Small intestine (tissue), 7 donors: ENCODE data around the gene IL17REL. TPM values are rescaled to one million over a fixed set of nuclear protein-coding genes. Genes with fewer than 3 reads are reported as not detected.

ENCODE experiments used
- DNase-seq, 2 donors: peaks; one replicate each; pipeline versions ENCODE4 v3.0.0 to v3.0.0-alpha.2; 2013
- FAIRE-seq: peaks from 2 replicates; lab custom pipeline; 2012; peaks lifted over from hg19 to GRCh38; lab: Jason Lieb, UNC
- H3K27ac ChIP-seq, 3 donors: one replicate each; pipeline ENCODE4 v1.5.1; 2013; ENCODE audit warnings: low read length in 2 of 3, mild to moderate bottlenecking in 2 of 3, control low read depth in 1 of 3, inconsistent platforms in 1 of 3, low read depth in 1 of 3, moderate library complexity in 1 of 3
- H3K27me3 ChIP-seq, 3 donors: one replicate each; pipeline ENCODE4 v1.6.1; 2013; ENCODE audit warnings: low read length in 3 of 3, inconsistent platforms in 1 of 3; ENCODE audit not compliant: control insufficient read depth in 3 of 3, insufficient read depth in 3 of 3
- H3K36me3 ChIP-seq, 3 donors: one replicate each; pipeline ENCODE4 v1.6.1; 2013; ENCODE audit warnings: low read length in 3 of 3, inconsistent platforms in 1 of 3, low read depth in 1 of 3, mild to moderate bottlenecking in 1 of 3, moderate library complexity in 1 of 3; ENCODE audit not compliant: control insufficient read depth in 3 of 3, insufficient read depth in 2 of 3
- H3K4me1 ChIP-seq, 3 donors: one replicate each; pipeline ENCODE4 v1.6.1; 2013; ENCODE audit warnings: low read length in 2 of 3, inconsistent platforms in 1 of 3, low read depth in 1 of 3, mild to moderate bottlenecking in 1 of 3, moderate library complexity in 1 of 3; ENCODE audit not compliant: control insufficient read depth in 3 of 3, insufficient read depth in 2 of 3
- H3K4me3 ChIP-seq, 3 donors: one replicate each; pipeline ENCODE4 v1.5.1; 2013; ENCODE audit warnings: low read length in 3 of 3, control low read depth in 1 of 3, inconsistent platforms in 1 of 3, low read depth in 1 of 3, mild to moderate bottlenecking in 1 of 3, moderate library complexity in 1 of 3
- H3K9me3 ChIP-seq, 2 donors: one replicate each; pipeline ENCODE4 v1.6.1; 2013; ENCODE audit warnings: low read depth in 1 of 2, low read length in 1 of 2; ENCODE audit not compliant: control insufficient read depth in 2 of 2, insufficient read depth in 1 of 2
- WGBS, 3 donors: extraction: QIAGEN DNeasy Blood & Tissue Kit; methylation state at CpG; one replicate each; pipeline ENCODE4 v1.1.7; 2013; 5-methylcytosine and 5-hydroxymethylcytosine counted together
- polyA plus RNA-seq, 4 donors: library from polyadenylated mRNA; stranded (reverse) in 3 of 4; unstranded in 1 of 4; fragments of 200-250 nt in 3 of 4; fragments of 120-200 nt in 1 of 4; gene quantifications; one replicate each; pipeline versions ENCODE4 v1.2.1 to v1.2.3, GENCODE V29; 2013
- donor health status: healthy with polysubstance abuse.
- donor health status: control.
- donor health status: control.
- donor health status: Bipolar disorder and iron deficiency.
- donor health status: healthy.

The IL17REL gene
- polyA plus RNA-seq, 4 donors, result 0.27 to 0.65 (median 0.49) TPM; not detected in 1

GRCh38 chr22:50040717-50041116 is 28.2 kb upstream of the IL17REL start:
- DNase-seq (no peak), FAIRE-seq (no peak)
- Histone ChIP-seq H3K27ac (no peak overlapping the region), H3K36me3 (no peaks in the 10 kb centered on the region), H3K9me3 (peaks cover 0 to 5% of the 10 kb centered on the region in 2 donors), H3K27me3 (peaks cover 0 to 4% (median 1%) of the 10 kb centered on the region in 3 donors), H3K4me3 (no peak overlapping the region), H3K4me1 (no peaks in the 10 kb centered on the region)
- WGBS, 3 donors, result 65 to 86% (median 71%) methylated on average over 7 of the region's 7 CpGs

GRCh38 chr22:50039669-50040443 is 27.3 kb upstream of the IL17REL start:
- no peak overlapping the region for H3K4me3 ChIP-seq
- H3K27ac ChIP-seq, result no peak overlapping the region
- FAIRE-seq (no peak), DNase-seq (no peak)
- no peaks in the 10 kb centered on the region for H3K4me1 ChIP-seq
- H3K27me3 ChIP-seq, result peaks cover 0 to 2% (median 2%) of the 10 kb centered on the region in 3 donors
- 90 to 94% (median 92%) methylated on average over 29 of the region's 29 CpGs for WGBS, 3 donors
- H3K9me3 ChIP-seq, result peaks cover 0 to 5% of the 10 kb centered on the region in 2 donors
- H3K36me3 ChIP-seq, result no peaks in the 10 kb centered on the region

- Histone ChIP-seq H3K27me3 (peaks cover 0 to 2% (median 0%) of the 10 kb centered on the region in 3 donors), H3K4me1 (no peaks in the 10 kb centered on the region), H3K4me3 (no peak overlapping the region), H3K9me3 (peaks cover 0 to 5% of the 10 kb centered on the region in 2 donors), H3K27ac (no peak overlapping the region), H3K36me3 (no peaks in the 10 kb centered on the region)
- 78 to 84% (median 80%) methylated on average over 23 of the region's 23 CpGs for WGBS, 3 donors
- no peak for DNase-seq
- no peak for FAIRE-seq
These were observed 23.6 kb upstream of the IL17REL start for GRCh38 chr22:50035976-50036724.

- Histone ChIP-seq H3K36me3 (no peaks in the 10 kb centered on the region), H3K4me1 (no peaks in the 10 kb centered on the region), H3K27me3 (peaks cover 0 to 2% (median 0%) of the 10 kb centered on the region in 3 donors), H3K27ac (no peak overlapping the region), H3K9me3 (peaks cover 0 to 5% of the 10 kb centered on the region in 2 donors), H3K4me3 (no peak overlapping the region)
- no peak for FAIRE-seq
- 59 to 78% (median 65%) methylated on average over 23 to 24 of the region's 24 CpGs for WGBS, 3 donors
- no peak for DNase-seq
These were observed 22.7 kb upstream of the IL17REL start for GRCh38 chr22:50035131-50035881.

- Histone ChIP-seq H3K27me3 (peaks cover 0 to 6% (median 0%) of the 10 kb centered on the region in 3 donors), H3K36me3 (no peaks in the 10 kb centered on the region), H3K27ac (no peak overlapping the region), H3K4me3 (no peak overlapping the region), H3K4me1 (no peaks in the 10 kb centered on the region), H3K9me3 (peaks cover 0 to 5% of the 10 kb centered on the region in 2 donors)
- DNase-seq (no peak), FAIRE-seq (no peak)
- 72 to 81% (median 78%) methylated on average over 43 of the region's 43 CpGs for WGBS, 3 donors
These were observed 21.8 kb upstream of the IL17REL start for GRCh38 chr22:50034126-50035081.

GRCh38 chr22:50032941-50033601 is 20.5 kb upstream of the IL17REL start:
- no peak overlapping the region for H3K27ac ChIP-seq
- H3K4me3 ChIP-seq, result no peak overlapping the region
- FAIRE-seq (no peak), DNase-seq (no peak)
- H3K36me3 ChIP-seq, result no peaks in the 10 kb centered on the region
- peaks cover 0 to 6% (median 0%) of the 10 kb centered on the region in 3 donors for H3K27me3 ChIP-seq
- no peaks in the 10 kb centered on the region for H3K4me1 ChIP-seq
- WGBS, 3 donors, result 83 to 90% (median 86%) methylated on average over 20 to 23 of the region's 23 CpGs
- H3K9me3 ChIP-seq, result no peaks in the 10 kb centered on the region

- DNase-seq (no peak), FAIRE-seq (no peak)
- Histone ChIP-seq H3K4me1 (no peaks in the 10 kb centered on the region), H3K4me3 (no peak overlapping the region), H3K27ac (no peak overlapping the region), H3K9me3 (no peaks in the 10 kb centered on the region), H3K27me3 (peaks cover 0 to 6% (median 0%) of the 10 kb centered on the region in 3 donors), H3K36me3 (no peaks in the 10 kb centered on the region)
- WGBS, 3 donors, result 74 to 82% (median 78%) methylated on average over 24 of the region's 24 CpGs
These were observed 19.7 kb upstream of the IL17REL start for GRCh38 chr22:50032109-50032871.
